HEK293 (cell line): ENCODE results near the gene RASGRP3.

Experiments used
- CTCF ChIA-PET: fragments of 350-600 bp; formaldehyde crosslinking; extraction: SDS; loops from one replicate; lab custom pipeline; 2021; ENCODE audit warnings: antibody characterized with exemption; lab: Yijun Ruan, JAX
- POLR2A ChIA-PET: fragments of 300-600 bp; formaldehyde crosslinking; extraction: SDS; loops from one replicate; lab custom pipeline; 2020; ENCODE audit warnings: antibody characterized with exemption, inconsistent platforms; lab: Yijun Ruan, JAX
- H3K27ac ChIP-seq: fragments of 200-500 bp; sonication (Bioruptor generic); 2 replicates; pipeline ENCODE4 v1.5.1; 2014; ENCODE audit warnings: low read depth, low read length, control low read depth, inconsistent platforms; ENCODE audit errors: extremely low read depth
- H3K36me3 ChIP-seq, 2 experiments: fragments of 200-500 bp in 1 of 2; sonication (Bioruptor generic) in 1 of 2; 1 replicate in 1 of 2; 2 replicates in 1 of 2; pipeline ENCODE4 v1.5.1; 2014 to 2017; ENCODE audit warnings: inconsistent platforms in 2 of 2, low read length in 2 of 2; ENCODE audit not compliant: control insufficient read depth in 2 of 2, insufficient read depth in 1 of 2
- H3K4me1 ChIP-seq: fragments of 200-500 bp; sonication (Bioruptor generic); 2 replicates; pipeline ENCODE4 v1.5.1; 2014; ENCODE audit warnings: mild to moderate bottlenecking, low read length, inconsistent platforms; ENCODE audit not compliant: control insufficient read depth, insufficient read depth
- H3K4me3 ChIP-seq: 2 replicates; pipeline ENCODE4 v1.5.1; 2011; ENCODE audit warnings: low read depth, mild to moderate bottlenecking, control low read depth, low read length, moderate library complexity
- H3K9me3 ChIP-seq: fragments of 200-500 bp; sonication (Bioruptor generic); 2 replicates; pipeline ENCODE4 v1.5.1; 2014; ENCODE audit warnings: low read depth, low read length, inconsistent platforms; ENCODE audit not compliant: control insufficient read depth, insufficient read depth
- FEZF1 ChIP-seq: fragments of 450-650 bp; formaldehyde crosslinking; IDR thresholded peaks from 2 replicates; pipeline ENCODE4 v1.5.1; 2016; ENCODE audit warnings: missing biosample characterization, missing genetic modification characterization
- PRDM4 ChIP-seq: fragments of 450-650 bp; formaldehyde crosslinking; IDR thresholded peaks from 2 replicates; pipeline ENCODE4 v1.5.1; 2017; ENCODE audit warnings: missing biosample characterization, missing genetic modification characterization
- TRIM28 ChIP-seq: IDR thresholded peaks from 2 replicates; pipeline ENCODE4 v1.6.1; 2011; ENCODE audit warnings: low read length, control low read depth, borderline replicate concordance
- ZBTB26 ChIP-seq: fragments of 450-650 bp; formaldehyde crosslinking; optimal IDR thresholded peaks from 2 replicates; pipeline ENCODE3; 2016; ENCODE audit warnings: missing biosample characterization, mild to moderate bottlenecking, missing genetic modification characterization
- ZFP37 ChIP-seq: fragments of 450-650 bp; formaldehyde crosslinking; IDR thresholded peaks from 2 replicates; pipeline ENCODE4 v1.5.1; 2016; ENCODE audit warnings: missing biosample characterization, missing genetic modification characterization
- ZNF114 ChIP-seq: fragments of 450-650 bp; formaldehyde crosslinking; IDR thresholded peaks from 2 replicates; pipeline ENCODE4 v1.5.0; 2017; ENCODE audit warnings: missing biosample characterization, missing genetic modification characterization
- ZNF133 ChIP-seq: fragments of 450-650 bp; formaldehyde crosslinking; IDR thresholded peaks from 2 replicates; pipeline ENCODE4 v1.5.1; 2016; ENCODE audit warnings: missing biosample characterization, missing genetic modification characterization
- ZNF169 ChIP-seq: fragments of 450-650 bp; formaldehyde crosslinking; IDR thresholded peaks from 2 replicates; pipeline ENCODE4 v1.5.1; 2016; ENCODE audit warnings: missing biosample characterization, missing genetic modification characterization
- ZNF19 ChIP-seq: fragments of 450-650 bp; formaldehyde crosslinking; IDR thresholded peaks from 2 replicates; pipeline ENCODE4; 2016; ENCODE audit warnings: missing biosample characterization, missing genetic modification characterization, low read depth
- ZNF221 ChIP-seq: fragments of 450-650 bp; formaldehyde crosslinking; IDR thresholded peaks from 2 replicates; pipeline ENCODE4 v1.5.1; 2017; ENCODE audit warnings: missing biosample characterization, missing genetic modification characterization, borderline replicate concordance
- ZNF394 ChIP-seq: fragments of 450-650 bp; formaldehyde crosslinking; IDR thresholded peaks from 2 replicates; pipeline ENCODE4 v1.5.1; 2016; ENCODE audit warnings: missing biosample characterization, missing genetic modification characterization, mild to moderate bottlenecking, moderate library complexity, borderline replicate concordance
- ZNF513 ChIP-seq: fragments of 450-650 bp; IDR thresholded peaks from 2 replicates; pipeline ENCODE4 v1.5.1; 2018; ENCODE audit warnings: missing biosample characterization, missing genetic modification characterization
- ZNF548 ChIP-seq: fragments of 450-650 bp; formaldehyde crosslinking; IDR thresholded peaks from 2 replicates; pipeline ENCODE4 v1.5.1; 2016; ENCODE audit warnings: missing biosample characterization, missing genetic modification characterization
- ZNF585B ChIP-seq: fragments of 450-650 bp; formaldehyde crosslinking; IDR thresholded peaks from 2 replicates; pipeline ENCODE4 v1.5.1; 2016; ENCODE audit warnings: missing biosample characterization, missing genetic modification characterization
- ZNF639 ChIP-seq: fragments of 450-650 bp; formaldehyde crosslinking; IDR thresholded peaks from 2 replicates; pipeline ENCODE4 v1.5.1; 2016; ENCODE audit warnings: missing biosample characterization, missing genetic modification characterization
- ZNF692 ChIP-seq: fragments of 450-650 bp; formaldehyde crosslinking; IDR thresholded peaks from 2 replicates; pipeline ENCODE4 v1.5.1; 2016; ENCODE audit warnings: missing biosample characterization, missing genetic modification characterization
- ZNF843 ChIP-seq: fragments of 450-650 bp; formaldehyde crosslinking; IDR thresholded peaks from 2 replicates; pipeline ENCODE4 v1.5.1; 2016; ENCODE audit warnings: missing biosample characterization, missing genetic modification characterization
- ZSCAN5A ChIP-seq: fragments of 450-650 bp; formaldehyde crosslinking; IDR thresholded peaks from 2 replicates; pipeline ENCODE4 v1.5.1; 2016; ENCODE audit warnings: missing biosample characterization, missing genetic modification characterization

RASGRP3 gene

GRCh38 chr2:33453905-33454479, 22.5 kb upstream of the RASGRP3 start:
- Histone ChIP-seq H3K36me3 (no peaks in the 10 kb centered on the region), H3K4me3 (no peak overlapping the region), H3K27ac (no peak overlapping the region), H3K4me1 (no peaks in the 10 kb centered on the region), H3K9me3 (no peaks in the 10 kb centered on the region)
- ChIA-PET POLR2A (no interaction called here), CTCF (interaction anchor here (0.7 kb wide), 1 partner anchor 60 kb away, joined by 4 read pairs; no protein-coding TSS in a partner anchor)
- TF ChIP-seq ZNF548 (tag by site-specific recombination) (peak; percentile 69), ZNF513 (tag by site-specific recombination) (no peak)

- no peaks in the 10 kb centered on the region for H3K36me3 ChIP-seq
- no peak overlapping the region for H3K27ac ChIP-seq
- no peaks in the 10 kb centered on the region for H3K9me3 ChIP-seq
- CTCF ChIA-PET = interaction anchor here (1.0 kb wide), 1 partner anchor 18 kb away, joined by 3 read pairs; no protein-coding TSS in a partner anchor
- POLR2A ChIA-PET = no interaction called here
- no peaks in the 10 kb centered on the region for H3K4me1 ChIP-seq
- no peak for TF ChIP-seq ZBTB26
- no peak for TF ChIP-seq PRDM4 (tag by site-specific recombination)
- TF ChIP-seq ZNF394 (tag by site-specific recombination) = no peak
- TF ChIP-seq ZNF133 (tag by site-specific recombination) = no peak
- TF ChIP-seq ZNF19 (tag by site-specific recombination) = no peak
- no peak for TF ChIP-seq ZNF843 (tag by site-specific recombination)
- TF ChIP-seq ZNF169 = no peak
- no peak for TF ChIP-seq ZNF692 (tag by site-specific recombination)
- no peak for TF ChIP-seq ZNF639 (tag by site-specific recombination)
- no peak for TF ChIP-seq FEZF1 (tag by site-specific recombination)
- no peak for TF ChIP-seq ZFP37 (tag by site-specific recombination)
- no peak for TF ChIP-seq ZNF114 (tag by site-specific recombination)
- no peak for TF ChIP-seq ZSCAN5A
- no peak for TF ChIP-seq ZNF585B (tag by site-specific recombination)
- TF ChIP-seq TRIM28 = no peak
- TF ChIP-seq ZNF221 = no peak
- no peak overlapping the region for H3K4me3 ChIP-seq
These were observed 18.7 kb upstream of the RASGRP3 start for GRCh38 chr2:33457556-33458247.
